Psoas muscle (tissue), 8 donors: ENCODE results near the gene PLCG2. TPM values are rescaled to one million over a fixed set of nuclear protein-coding genes. Genes with fewer than 3 reads are reported as not detected.

ENCODE experiments used
- ATAC-seq, 4 donors: fragments of 200-7000 bp; cut with Tn5 transposase; one replicate each; pipeline ENCODE4 v1.9.1; 2020; ENCODE audit warnings: moderate library complexity in 3 of 4, mild to moderate bottlenecking in 2 of 4
- DNase-seq, 2 donors: peaks; one replicate each; pipeline ENCODE4 v3.0.0-alpha.2; 2020
- H3K27ac ChIP-seq: fragments of 200-600 bp; one replicate; pipeline ENCODE4 v1.8.0; 2022
- H3K27me3 ChIP-seq, 3 donors: fragments of 200-600 bp in 1 of 3; one replicate each; pipeline versions ENCODE4 v1.6.1 to v1.8.0; 2013 to 2022; ENCODE audit warnings: low read length in 2 of 3, mild to moderate bottlenecking in 2 of 3, moderate library complexity in 1 of 3; ENCODE audit not compliant: insufficient read depth in 3 of 3
- H3K36me3 ChIP-seq, 2 donors: fragments of 200-600 bp in 1 of 2; one replicate each; pipeline versions ENCODE4 v1.6.1 to v1.8.0; 2013 to 2022; ENCODE audit warnings: low read depth in 1 of 2, mild to moderate bottlenecking in 1 of 2, moderate library complexity in 1 of 2; ENCODE audit not compliant: insufficient read depth in 1 of 2
- H3K4me1 ChIP-seq: fragments of 200-600 bp; one replicate; pipeline ENCODE4 v1.8.0; 2022
- H3K4me3 ChIP-seq: fragments of 200-600 bp; one replicate; pipeline ENCODE4 v1.8.0; 2022; ENCODE audit warnings: mild to moderate bottlenecking
- H3K9me3 ChIP-seq: fragments of 200-600 bp; one replicate; pipeline ENCODE4 v1.8.0; 2022
- CTCF ChIP-seq: fragments of 200-600 bp; IDR thresholded peaks from one replicate; pipeline ENCODE4 v1.8.0; 2022; ENCODE audit warnings: antibody characterized with exemption
- WGBS, 3 donors: extraction: QIAGEN DNeasy Blood & Tissue Kit; methylation state at CpG; one replicate each; pipeline versions ENCODE4 v1.1.6 to v1.1.7; 2013; 5-methylcytosine and 5-hydroxymethylcytosine counted together
- intact Hi-C, 2 donors: fragments of 100-400 bp; cut with DNase I; formaldehyde crosslinking; loops; one replicate each; pipeline versions ENCODE4 v1.11.0 to v1.14.2; 2022
- polyA plus RNA-seq, 3 donors: library from polyadenylated mRNA; stranded (reverse); fragments of 200-250 nt; gene quantifications; one replicate each; pipeline ENCODE4 v1.2.3, GENCODE V29; 2013
- total RNA-seq, 4 donors: library from RNA; stranded (reverse); fragmentation: NEBNext Ultra II Directional in 2 of 4; extraction: Animal tissue kit (Norgen Biotek cat#: 25700) in 2 of 4; gene quantifications; one replicate each; pipeline versions ENCODE4 v1.2.1 to v1.2.4, GENCODE V29; 2021 to 2023
- donor health status: healthy with polysubstance abuse.
- donor health status: DM: no; HTN: no; CAD: no; lungs with moderate emphysema.
- donor health status: Bipolar disorder and iron deficiency.
- donor health status: healthy.
- donor health status: DM: yes; HTN: yes; CAD: no.
- donor health status: DM: no; HTN: no; CAD: no.
- donor health status: DM: no; HTN: no; CAD: no.
- donor health status: DM: yes; HTN: yes; CAD: no.

Gene PLCG2
- total and polyA plus RNA-seq, 7 donors = 0.96 to 4.8 (median 2.5) TPM

- H3K27ac ChIP-seq = no peak overlapping the region
- H3K9me3 ChIP-seq = no peaks in the 10 kb centered on the region
- no peaks in the 10 kb centered on the region for H3K4me1 ChIP-seq
- WGBS, 3 donors = 76 to 80% (median 80%) methylated on average over 23 of the region's 23 CpGs
- no peak for TF ChIP-seq CTCF
- H3K36me3 ChIP-seq = no peaks in the 10 kb centered on the region
- DNase-seq (no peak), ATAC-seq (no peak)
- peaks cover 0 to 6% (median 0%) of the 10 kb centered on the region in 3 donors for H3K27me3 ChIP-seq
- intact Hi-C loops = no loop called here
- H3K4me3 ChIP-seq = no peak overlapping the region
Observed at GRCh38 chr16:81936209-81937000, 157.3 kb downstream of the PLCG2 start.

DNA sequence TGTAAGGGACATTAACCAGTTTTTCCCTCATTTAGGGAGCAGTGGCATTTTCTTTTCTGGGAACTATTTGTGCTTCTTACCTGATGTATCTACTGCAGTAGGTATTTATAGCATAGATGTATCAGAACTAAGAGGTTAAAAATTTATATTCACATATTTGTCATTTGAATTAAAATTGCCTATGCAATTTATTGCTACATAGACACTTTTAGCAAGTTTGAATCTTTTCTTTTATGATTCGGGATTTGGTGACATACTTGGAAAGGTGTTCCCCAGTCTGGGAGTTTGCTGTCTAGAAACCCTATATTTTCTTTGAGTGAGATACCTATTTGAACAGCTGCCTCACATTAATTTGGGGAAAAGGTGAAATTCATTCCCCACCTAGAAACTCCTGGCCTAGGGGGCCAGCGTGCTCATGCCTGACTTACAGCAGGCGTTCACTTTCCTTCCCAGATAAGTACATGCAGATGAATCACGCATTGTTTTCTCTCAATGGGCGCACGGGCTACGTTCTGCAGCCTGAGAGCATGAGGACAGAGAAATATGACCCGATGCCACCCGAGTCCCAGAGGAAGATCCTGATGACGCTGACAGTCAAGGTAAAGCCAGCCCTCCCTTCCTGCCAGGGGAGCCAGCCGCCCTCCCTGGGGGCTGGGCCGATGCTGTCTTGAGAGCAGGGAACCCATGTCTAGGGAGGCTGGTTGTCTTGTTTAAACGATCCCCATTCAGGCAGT lies 158.4 kb downstream of the PLCG2 start:
- 43 to 48% (median 45%) methylated on average over 13 of the region's 13 CpGs for WGBS, 3 donors
- no peaks in the 10 kb centered on the region for H3K36me3 ChIP-seq
- no peak for TF ChIP-seq CTCF
- no peak for DNase-seq
- H3K4me1 ChIP-seq = no peaks in the 10 kb centered on the region
- no peak for ATAC-seq
- H3K27me3 ChIP-seq = peaks cover 0 to 6% (median 0%) of the 10 kb centered on the region in 3 donors
- no peaks in the 10 kb centered on the region for H3K9me3 ChIP-seq
- H3K4me3 ChIP-seq = no peak overlapping the region
- H3K27ac ChIP-seq = no peak overlapping the region
- intact Hi-C loops = no loop called here

DNA sequence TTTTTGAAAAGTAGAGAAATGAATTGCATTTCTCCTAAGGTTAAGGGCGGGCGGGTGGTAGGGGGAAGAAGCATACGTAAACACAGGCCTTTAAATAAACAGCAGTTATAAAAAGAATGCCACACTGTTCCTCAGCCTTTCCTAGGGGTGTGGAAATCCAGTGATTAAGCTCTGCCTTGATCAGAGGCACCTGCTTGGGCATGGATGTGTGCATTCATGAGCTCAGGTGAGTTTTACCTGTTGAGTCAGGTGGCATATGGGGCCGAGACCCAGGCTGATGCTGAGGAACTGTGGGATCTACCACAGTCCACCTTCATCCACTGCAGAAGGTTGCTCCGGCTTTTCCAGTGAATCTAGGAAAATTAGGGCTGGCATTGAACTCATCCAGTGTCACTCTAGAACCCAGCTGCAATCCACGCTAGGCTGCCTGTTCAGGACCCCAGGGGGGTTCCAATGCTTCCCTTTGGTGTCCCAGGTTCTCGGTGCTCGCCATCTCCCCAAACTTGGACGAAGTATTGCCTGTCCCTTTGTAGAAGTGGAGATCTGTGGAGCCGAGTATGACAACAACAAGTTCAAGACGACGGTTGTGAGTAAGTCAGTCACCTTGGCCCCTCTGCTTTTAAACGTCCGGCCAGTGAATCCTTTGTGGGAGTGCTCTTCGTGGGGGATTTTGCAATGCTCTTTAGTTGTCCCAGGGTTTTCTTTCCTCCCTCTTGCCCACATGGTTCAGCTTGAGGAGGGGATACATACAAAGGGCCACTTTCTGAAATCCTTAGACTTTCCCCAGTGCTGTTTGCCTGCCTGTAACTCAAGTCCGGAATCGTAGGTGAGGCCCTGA lies 159.5 kb downstream of the PLCG2 start:
- intact Hi-C loops = no loop called here

More for the DNA sequence above, 159.5 kb downstream of the PLCG2 start:
- no peaks in the 10 kb centered on the region for H3K9me3 ChIP-seq
- no peak for TF ChIP-seq CTCF
- H3K36me3 ChIP-seq = no peaks in the 10 kb centered on the region
- H3K27ac ChIP-seq = no peak overlapping the region
- no peak overlapping the region for H3K4me3 ChIP-seq
- peaks cover 0 to 6% (median 0%) of the 10 kb centered on the region in 3 donors for H3K27me3 ChIP-seq
- 79 to 84% (median 83%) methylated on average over 17 of the region's 17 CpGs for WGBS, 3 donors
- H3K4me1 ChIP-seq = no peaks in the 10 kb centered on the region
- DNase-seq (no peak), ATAC-seq (no peak)
